SU-DHL-6 (cell line): ENCODE results near the gene HTR2C.

ENCODE experiments used
- H2AFZ ChIP-seq: fragments of 200-600 bp; sonication (generic); 2 replicates; pipeline ENCODE4 v1.6.1; 2014; ENCODE audit warnings: low read depth, mild to moderate bottlenecking, moderate library complexity, mixed read lengths, antibody characterized with exemption, low read length; ENCODE audit not compliant: severe bottlenecking
- H3F3A ChIP-seq: fragments of 200-600 bp; shearing (Covaris generic); 2 replicates; pipeline ENCODE4 v1.6.0; 2016; ENCODE audit warnings: antibody characterized with exemption, mild to moderate bottlenecking; ENCODE audit not compliant: insufficient read depth
- H3K27ac ChIP-seq: fragments of 200-600 bp; sonication (generic); 2 replicates; pipeline ENCODE4 v1.5.1; 2016; ENCODE audit warnings: low read depth, mild to moderate bottlenecking, low read length, moderate library complexity, mixed read lengths
- H3K27me3 ChIP-seq: fragments of 200-600 bp; sonication (generic), shearing (Covaris generic); 2 replicates; pipeline ENCODE4 v1.6.0; 2014; ENCODE audit warnings: mild to moderate bottlenecking, low read length
- H3K36me3 ChIP-seq: fragments of 200-600 bp; sonication (generic); 2 replicates; pipeline ENCODE4 v1.6.1; 2014; ENCODE audit warnings: mild to moderate bottlenecking, low read length, mixed read lengths
- H3K4me2 ChIP-seq: fragments of 300-600, 200-600 bp; shearing (Covaris generic), sonication (generic); 2 replicates; pipeline ENCODE4 v1.6.0; 2014; ENCODE audit warnings: low read length, low read depth, mild to moderate bottlenecking; ENCODE audit not compliant: poor library complexity, severe bottlenecking
- H3K4me3 ChIP-seq: fragments of 200-600 bp; sonication (generic); 2 replicates; pipeline ENCODE4 v1.5.1; 2014; ENCODE audit warnings: antibody characterized with exemption, low read length, mild to moderate bottlenecking, mixed read lengths; ENCODE audit not compliant: insufficient read depth, poor library complexity, severe bottlenecking
- H3K79me2 ChIP-seq: fragments of 200-600 bp; sonication (generic); 2 replicates; pipeline ENCODE4 v1.6.1; 2014; ENCODE audit warnings: mild to moderate bottlenecking, low read length, moderate library complexity; ENCODE audit not compliant: insufficient read depth
- H3K9ac ChIP-seq: fragments of 200-600 bp; sonication (generic); 2 replicates; pipeline ENCODE4 v1.7.0; 2014; ENCODE audit warnings: mild to moderate bottlenecking, low read length
- H3K9me2 ChIP-seq: fragments of 200-600 bp; sonication (generic); replicated peaks from 2 replicates; pipeline ENCODE4 v1.6.1; 2014; ENCODE audit warnings: low read length; ENCODE audit not compliant: insufficient read depth
- H3K9me3 ChIP-seq: fragments of 200-600 bp; sonication (generic); 2 replicates; pipeline ENCODE4 v1.6.1; 2014; ENCODE audit warnings: low read length, mixed read lengths; ENCODE audit not compliant: insufficient read depth
- H4K20me1 ChIP-seq: fragments of 200-600 bp; sonication (generic); 2 replicates; pipeline ENCODE4 v1.6.1; 2014; ENCODE audit warnings: low read depth, mild to moderate bottlenecking, antibody characterized with exemption, low read length, moderate library complexity, mixed read lengths
- CTCF ChIP-seq: fragments of 200-600 bp; sonication (generic); IDR thresholded peaks from one replicate; pipeline ENCODE4 v1.5.1; 2017; ENCODE audit warnings: antibody characterized with exemption, mild to moderate bottlenecking, low read length, moderate library complexity; ENCODE audit not compliant: insufficient read depth, poor library complexity, severe bottlenecking
- EZH2phosphoT487 ChIP-seq: fragments of 200-600 bp; sonication (generic), shearing (Covaris generic); conservative IDR thresholded peaks from 2 replicates; pipeline ENCODE4 v1.6.1; 2018; ENCODE audit warnings: mild to moderate bottlenecking, antibody characterized with exemption, low read length, moderate library complexity, mixed read lengths

The HTR2C gene

GRCh38 chrX:114903618-114904017 is 319.7 kb downstream of the HTR2C start:
- H3K4me2 ChIP-seq = no peak overlapping the region
- H3K79me2 ChIP-seq = no peaks in the 10 kb centered on the region

GRCh38 chrX:114905251-114905650 is 321.4 kb downstream of the HTR2C start:
- Histone ChIP-seq H3K79me2 (no peaks in the 10 kb centered on the region), H3K4me3 (no peak overlapping the region), H3K9ac (no peak overlapping the region), H3F3A (no peaks in the 10 kb centered on the region), H3K9me3 (no peaks in the 10 kb centered on the region), H3K4me2 (no peak overlapping the region), H3K36me3 (no peaks in the 10 kb centered on the region), H3K27ac (no peak overlapping the region), H2AFZ (no peak overlapping the region), H4K20me1 (no peaks in the 10 kb centered on the region), H3K27me3 (no peaks in the 10 kb centered on the region), H3K9me2 (no peaks in the 10 kb centered on the region)
- no peak for TF ChIP-seq CTCF
- no peak for TF ChIP-seq EZH2phosphoT487

More at GRCh38 chrX:114903618-114904017, 319.7 kb downstream of the HTR2C start:
- Histone ChIP-seq H3K36me3 (no peaks in the 10 kb centered on the region), H3K9ac (no peak overlapping the region), H3K9me2 (no peaks in the 10 kb centered on the region), H2AFZ (no peak overlapping the region), H4K20me1 (no peaks in the 10 kb centered on the region), H3K27ac (no peak overlapping the region), H3F3A (no peaks in the 10 kb centered on the region), H3K27me3 (no peaks in the 10 kb centered on the region), H3K9me3 (no peaks in the 10 kb centered on the region), H3K4me3 (no peak overlapping the region)
- TF ChIP-seq EZH2phosphoT487 = no peak
- TF ChIP-seq CTCF = no peak

- no peak for TF ChIP-seq EZH2phosphoT487
- TF ChIP-seq CTCF = no peak
- no peak overlapping the region for H3K4me2 ChIP-seq
- H3K27ac ChIP-seq = no peak overlapping the region
- no peaks in the 10 kb centered on the region for H3K9me3 ChIP-seq
- H3K4me3 ChIP-seq = no peak overlapping the region
- no peak overlapping the region for H2AFZ ChIP-seq
- H3K9ac ChIP-seq = no peak overlapping the region
- no peaks in the 10 kb centered on the region for H3K79me2 ChIP-seq
- H4K20me1 ChIP-seq = no peaks in the 10 kb centered on the region
- H3F3A ChIP-seq = no peaks in the 10 kb centered on the region
- no peaks in the 10 kb centered on the region for H3K27me3 ChIP-seq
- no peaks in the 10 kb centered on the region for H3K36me3 ChIP-seq
- H3K9me2 ChIP-seq = no peaks in the 10 kb centered on the region
These were observed 323.2 kb downstream of the HTR2C start for GRCh38 chrX:114906984-114907510.
